Umbilical cord (tissue), 2 donors: ENCODE results near the gene PDE4D. TPM values are rescaled to one million over a fixed set of nuclear protein-coding genes. Genes with fewer than 3 reads are reported as not detected.
"Not testable (repeated sequence)": the region's sequence is repeated elsewhere in the genome, so short reads cannot be mapped to it uniquely, and the experiment has no call there.

Source experiments
- DNase-seq: peaks from one replicate; pipeline ENCODE4 v3.0.0-alpha.2; 2015; ENCODE audit warnings: low spot score
- total RNA-seq: library from RNA; depleted of rRNA; stranded (reverse); fragments of >200 nt; gene quantifications from one replicate; pipeline ENCODE4 v1.2.3, GENCODE V29; 2014; ENCODE audit warnings: low replicate concordance; ENCODE audit not compliant: insufficient read depth

PDE4D gene
- total RNA-seq, 1 donor from 2014 or later: 283 TPM

DNA sequence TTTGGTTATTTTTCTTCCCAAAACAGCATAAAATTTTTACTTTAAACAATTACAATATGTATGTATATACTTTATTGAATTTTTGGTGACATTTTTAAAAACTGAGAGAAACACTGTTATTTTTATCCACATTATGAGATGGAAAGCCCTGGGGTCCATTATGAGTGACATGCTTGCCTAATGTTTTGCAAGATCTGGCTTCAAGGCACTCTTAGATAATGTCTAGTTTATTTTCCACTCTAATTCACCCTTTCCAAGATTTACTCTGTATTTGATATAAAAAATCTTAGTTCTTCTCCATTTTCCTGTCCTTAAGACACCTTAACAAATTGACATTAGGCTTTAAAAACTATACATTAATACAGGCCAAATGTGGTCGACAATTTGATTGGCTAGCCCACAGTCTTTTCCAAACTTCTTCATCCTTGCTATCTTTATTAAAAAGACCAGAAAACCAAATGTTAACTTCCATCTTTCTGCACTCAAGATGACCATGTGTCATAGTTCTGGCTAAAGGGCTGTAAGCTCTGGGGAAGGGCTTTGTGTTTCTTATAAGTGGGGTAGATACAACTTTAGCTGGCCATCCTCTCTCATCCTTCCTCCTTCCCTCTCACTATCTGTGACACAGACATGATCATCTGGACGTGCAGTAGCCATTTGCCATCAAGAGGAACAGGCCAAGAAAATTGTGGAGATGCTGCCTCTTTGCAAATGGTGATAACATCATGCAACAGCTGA, 561.1 kb downstream of the PDE4D start:
- DNase-seq: no peak

DNA sequence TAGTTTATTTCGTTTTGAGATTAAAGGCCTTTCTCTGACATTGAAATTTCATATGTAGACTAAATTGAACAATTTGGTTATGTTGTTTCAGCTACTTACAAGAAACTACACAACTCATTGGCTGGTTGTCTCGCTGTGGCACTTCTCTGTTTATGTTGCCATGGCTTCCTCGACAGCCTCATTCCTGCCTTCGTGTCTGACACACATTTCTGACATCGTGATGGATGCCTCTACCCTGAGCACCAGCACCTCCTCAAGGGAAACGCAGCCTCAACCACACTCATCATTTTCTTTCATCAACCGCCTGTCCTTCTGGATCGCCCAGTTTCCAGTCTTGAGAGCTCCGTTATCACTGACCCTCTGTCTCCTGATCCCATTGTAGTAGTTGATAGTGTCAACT, 562.8 kb downstream of the PDE4D start:
- DNase-seq: no peak

GRCh38 chr5:59328709-59329296, 564.7 kb downstream of the PDE4D start:
- peak; percentile 76 for DNase-seq

GRCh38 chr5:59327191-59327980, 566.1 kb downstream of the PDE4D start:
- DNase-seq: no peak

GRCh38 chr5:59326596-59326995, 566.9 kb downstream of the PDE4D start:
- no peak for DNase-seq

DNA sequence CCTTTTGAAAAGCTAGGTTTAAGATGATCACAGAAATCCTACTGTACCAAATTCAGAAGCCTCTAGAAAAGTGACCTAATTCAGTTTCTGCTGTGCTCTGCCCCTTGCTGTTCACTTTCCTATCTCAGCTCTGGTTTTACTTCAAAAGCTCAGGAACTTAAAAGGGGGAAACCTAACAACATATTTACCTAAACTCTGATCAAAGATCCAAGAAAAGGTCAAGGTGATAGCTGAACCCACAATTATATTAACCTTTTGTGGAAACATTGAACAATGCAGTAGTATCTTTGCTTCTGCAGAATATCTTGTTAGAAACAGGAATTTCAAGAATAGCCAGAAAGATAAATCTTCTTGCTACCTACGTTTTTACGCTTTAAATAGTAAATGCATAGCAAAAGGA, 568.5 kb downstream of the PDE4D start:
- no peak for DNase-seq

DNA sequence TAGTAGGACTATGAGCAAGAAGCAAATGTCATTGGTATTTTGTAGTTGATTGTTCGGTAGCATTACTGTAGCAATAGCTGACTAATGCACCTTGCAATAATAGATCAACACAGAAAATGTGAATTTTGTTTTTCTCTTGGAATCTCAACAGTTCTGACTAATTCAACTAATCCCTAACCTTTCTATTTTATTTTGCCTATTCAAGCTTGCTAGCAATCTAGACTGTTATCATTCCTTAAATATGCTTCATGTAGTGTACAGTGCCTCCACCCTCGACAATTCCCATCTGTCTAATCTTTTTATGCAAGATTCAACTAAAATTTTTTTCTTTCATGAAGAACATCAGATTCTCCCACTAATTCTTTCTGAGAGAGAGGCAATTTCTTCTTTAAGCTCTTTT, 570.6 kb downstream of the PDE4D start:
- no peak for DNase-seq

GRCh38 chr5:59322058-59322457, 571.5 kb downstream of the PDE4D start:
- no peak for DNase-seq

DNA sequence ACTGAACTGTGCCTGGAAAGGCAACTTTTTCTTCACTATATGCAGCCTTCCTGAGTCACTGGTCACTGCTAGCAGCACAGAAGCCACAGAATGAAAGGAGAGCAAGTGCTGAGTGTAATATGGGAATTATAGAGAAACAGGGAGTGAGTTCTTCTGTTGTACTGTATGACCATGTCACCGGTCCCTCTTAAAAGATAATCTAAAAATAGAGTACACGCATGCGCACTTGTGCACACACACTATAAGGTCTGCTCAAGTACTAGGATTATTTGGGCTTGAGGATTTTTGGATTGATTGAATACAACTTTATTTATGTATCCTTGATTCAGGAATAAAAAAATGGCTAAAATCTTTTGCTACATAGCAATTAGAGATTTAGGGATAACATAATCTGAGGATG, 571.9 kb downstream of the PDE4D start:
- DNase-seq: no peak

- DNase-seq: no peak
Measured at GRCh38 chr5:59320420-59320819, 573.1 kb downstream of the PDE4D start.

- DNase-seq: no peak
Measured at GRCh38 chr5:59319250-59319649, 574.3 kb downstream of the PDE4D start.

- no peak for DNase-seq
Measured at GRCh38 chr5:59317774-59318205, 575.7 kb downstream of the PDE4D start.

- peak; percentile 81 for DNase-seq
Measured at GRCh38 chr5:59317023-59317773, 576.3 kb downstream of the PDE4D start.

GRCh38 chr5:59312223-59312622, 581.3 kb downstream of the PDE4D start:
- no peak for DNase-seq

DNA sequence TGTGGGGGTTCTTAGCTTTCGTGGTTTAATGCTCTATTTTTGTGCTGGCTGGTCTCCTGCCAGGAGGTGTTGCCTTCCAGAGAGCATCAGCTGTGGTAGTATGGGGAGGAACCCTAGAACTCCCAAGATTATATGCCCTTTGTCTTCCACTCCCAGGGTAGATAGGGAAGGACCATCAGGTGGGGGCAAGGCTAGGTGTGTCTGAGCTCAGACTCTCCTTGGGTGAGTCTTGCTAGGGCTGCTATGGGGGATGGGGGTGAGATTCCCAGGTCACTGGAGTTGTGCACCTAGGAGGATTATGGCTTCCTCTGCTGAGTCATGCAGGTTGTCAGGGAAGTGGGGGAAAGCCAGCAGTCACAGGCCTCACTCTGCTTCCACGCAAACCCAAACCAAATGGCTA, 584.8 kb downstream of the PDE4D start:
- not testable (repeated sequence) for DNase-seq

DNA sequence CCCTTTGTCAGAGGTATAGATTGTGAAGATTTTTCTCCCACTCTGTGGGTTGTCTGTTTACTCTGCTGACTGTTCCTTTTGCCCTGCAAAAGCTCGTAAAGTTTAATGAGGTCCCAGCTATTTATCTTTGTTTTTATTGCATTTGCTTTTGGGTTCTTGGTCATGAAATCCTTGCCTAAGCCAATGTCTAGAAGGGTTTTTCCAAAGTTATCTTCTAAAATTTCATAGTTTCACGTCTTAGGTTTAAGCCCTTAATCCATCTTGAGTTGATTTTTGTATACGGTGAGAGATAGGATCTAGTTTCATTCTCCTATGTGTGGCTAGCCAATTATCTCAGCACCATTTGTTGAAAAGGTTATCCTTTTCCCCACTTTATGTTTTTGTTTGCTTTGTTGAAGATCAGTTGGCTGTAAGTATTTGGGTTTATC, 590.2 kb downstream of the PDE4D start:
- DNase-seq: not testable (repeated sequence)

GRCh38 chr5:59302509-59302908, 591.0 kb downstream of the PDE4D start:
- DNase-seq: not testable (repeated sequence)

DNA sequence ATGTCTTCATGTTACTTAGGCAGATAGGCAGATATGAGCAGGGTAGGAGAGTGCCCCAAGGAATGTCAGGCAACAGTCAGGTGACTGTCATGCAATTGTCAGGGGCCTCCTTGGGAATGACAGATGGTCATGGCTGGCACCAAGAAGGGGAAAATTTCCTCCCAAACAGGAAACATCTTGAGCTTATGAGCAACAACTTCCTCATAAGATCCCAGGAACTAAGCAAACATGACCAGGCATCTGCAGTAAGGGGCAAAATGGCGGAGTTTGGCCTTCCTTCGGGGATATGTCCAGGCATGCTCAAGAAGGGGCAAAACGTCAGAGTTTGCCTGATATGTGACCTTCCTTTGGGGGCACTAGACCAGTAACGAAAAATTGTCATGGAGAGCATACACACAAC, 591.8 kb downstream of the PDE4D start:
- DNase-seq: no peak

DNA sequence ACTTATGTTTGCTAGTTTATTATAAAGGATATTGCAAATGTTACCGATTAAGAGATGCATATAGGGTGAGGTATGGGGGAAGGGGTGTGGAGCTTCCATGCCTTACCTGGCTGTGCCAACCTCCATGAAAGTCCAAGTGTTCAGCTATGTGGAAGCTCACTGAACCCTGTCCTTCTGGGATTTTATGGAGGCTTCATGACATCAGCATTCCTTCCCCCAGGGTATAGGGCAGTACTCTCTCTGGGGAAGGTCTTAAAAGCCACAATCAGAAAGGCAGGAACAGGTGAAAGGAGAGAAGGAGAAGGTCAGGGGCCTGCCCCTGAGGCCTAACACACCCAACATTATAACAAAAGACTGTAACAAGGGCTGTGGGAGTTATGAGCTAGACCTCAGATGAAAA, 592.6 kb downstream of the PDE4D start:
- no peak for DNase-seq

DNA sequence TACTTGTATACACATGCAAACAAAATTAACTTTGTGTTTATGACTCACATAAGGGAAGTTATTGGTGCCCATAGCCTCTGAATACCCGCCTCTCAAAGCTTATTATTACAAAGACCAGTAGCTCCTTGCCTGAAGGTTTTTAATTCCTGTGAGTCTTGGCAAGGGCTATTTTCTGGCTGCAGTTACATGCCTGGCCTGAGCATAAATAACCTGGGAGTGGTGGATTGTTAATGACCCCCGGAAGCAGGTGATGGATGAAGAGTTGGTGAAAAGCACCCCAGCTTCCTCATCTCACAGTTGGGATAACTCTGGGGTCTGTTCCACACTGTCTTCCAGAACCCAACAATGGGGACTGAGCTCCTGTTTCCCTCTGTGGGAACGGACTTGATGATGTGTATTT, 594.5 kb downstream of the PDE4D start:
- no peak for DNase-seq

DNA sequence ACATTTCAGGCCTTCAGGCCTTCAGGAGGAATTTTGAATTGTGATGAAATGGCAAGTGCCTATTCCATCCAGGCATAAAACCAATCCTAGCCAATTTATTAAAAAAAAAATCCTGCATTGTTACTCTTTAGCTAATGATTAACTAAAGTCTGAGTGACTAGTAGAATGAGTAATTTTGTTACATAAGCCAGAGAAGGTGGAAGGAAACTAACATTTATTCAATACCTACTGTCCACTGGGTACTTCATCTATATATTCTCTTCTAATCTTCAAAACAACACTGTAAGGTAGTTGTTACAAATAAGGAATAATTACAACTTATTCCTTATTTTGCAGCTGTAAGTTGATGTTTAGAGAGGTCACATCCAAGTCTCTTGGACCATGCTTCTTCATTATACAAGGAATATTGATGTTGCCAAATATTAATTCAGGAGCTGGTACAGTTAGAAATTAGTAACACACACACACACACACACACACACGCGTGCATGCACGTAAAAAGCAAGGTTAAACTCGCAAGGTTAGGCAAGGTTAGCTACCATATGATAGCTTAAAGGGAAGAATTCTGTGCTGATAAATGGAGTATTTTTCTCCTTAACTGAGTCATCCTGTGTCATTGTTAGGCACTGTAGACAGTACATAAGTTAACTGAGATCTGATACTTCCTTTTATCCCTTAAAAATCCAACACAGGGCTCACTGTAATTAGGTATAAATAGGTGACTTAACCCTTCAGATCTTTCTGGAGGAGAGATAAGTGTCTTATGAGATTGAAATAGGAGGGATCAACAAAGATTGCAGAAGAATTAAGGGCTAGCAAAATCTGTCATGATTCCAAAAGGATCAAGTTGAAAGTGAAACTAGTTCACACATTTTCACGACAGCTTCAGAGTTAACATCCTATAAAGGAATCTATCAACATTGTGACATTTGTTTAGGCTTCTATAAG, 596.9 kb downstream of the PDE4D start:
- peak; percentile 49 for DNase-seq
